Activated CD8-positive, alpha-beta memory T cell treated with anti-CD3 and anti-CD28 coated beads for 48 hours (primary cell): ENCODE data around the gene COL8A2.

Experiments used
- DNase-seq, 3 experiments: peaks; one replicate each; pipeline ENCODE4 v3.0.0-alpha.2; 2020; ENCODE audit warnings: low read depth in 2 of 3, low spot score in 2 of 3

COL8A2 gene

DNA sequence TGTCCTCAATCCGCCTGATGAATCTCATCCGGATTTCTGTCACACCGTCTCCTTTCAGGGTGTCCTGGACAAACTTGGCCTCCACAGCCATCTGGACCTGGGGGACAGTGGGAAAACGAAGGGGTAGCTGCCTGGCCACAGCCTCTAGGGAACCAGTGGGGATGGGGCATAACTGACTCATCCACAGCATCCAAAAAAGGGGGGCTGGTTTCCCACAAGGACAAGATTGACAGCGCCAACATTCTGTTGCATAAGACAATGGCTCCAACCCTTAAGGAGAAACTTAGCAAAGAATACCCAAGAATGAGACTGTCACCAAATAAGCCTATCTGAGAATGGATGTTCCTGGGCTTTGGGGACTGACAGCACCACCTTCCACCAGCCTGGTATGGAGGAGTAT is 12.2 kb upstream of the COL8A2 start:
- DNase-seq, result no peak

DNA sequence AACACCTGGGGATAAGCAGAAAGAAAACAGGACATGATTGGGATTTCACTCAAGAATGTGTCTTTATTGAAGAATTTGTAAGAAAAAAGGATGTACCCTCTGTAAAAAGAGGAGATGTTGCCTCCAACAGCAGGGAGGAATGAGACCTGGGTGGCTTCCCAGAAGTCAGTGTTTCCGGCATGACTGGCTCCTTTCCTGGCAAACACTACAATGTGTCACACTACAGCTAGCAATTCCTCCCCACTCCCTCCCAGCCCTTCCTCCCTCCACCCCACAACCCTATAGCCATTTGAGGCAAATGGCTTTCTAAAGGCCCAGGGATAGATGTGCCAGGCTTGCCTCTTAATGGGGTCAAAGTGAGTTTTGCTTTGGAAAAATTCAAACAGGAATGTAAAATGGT is 11.5 kb upstream of the COL8A2 start:
- no peak for DNase-seq

DNA sequence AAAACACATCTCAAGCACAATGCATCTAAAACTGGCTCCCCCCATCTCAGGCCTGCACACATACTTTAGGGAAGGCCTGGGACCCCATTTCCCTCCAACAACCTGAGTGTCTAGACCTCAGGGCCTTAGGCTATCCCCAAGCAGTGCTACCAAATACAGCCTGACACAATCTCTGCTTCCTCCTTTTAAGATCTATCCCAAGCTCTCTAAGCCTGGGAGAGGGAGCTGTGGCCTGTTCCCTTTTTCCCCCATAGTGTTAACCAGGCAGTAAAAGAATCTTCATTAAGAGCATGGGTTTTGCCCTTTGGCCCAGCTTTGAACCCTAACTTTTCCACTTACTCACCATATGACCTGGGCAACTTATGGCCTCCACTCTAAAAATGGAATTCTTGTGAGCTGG is 10.8 kb upstream of the COL8A2 start:
- DNase-seq, result no peak

DNA sequence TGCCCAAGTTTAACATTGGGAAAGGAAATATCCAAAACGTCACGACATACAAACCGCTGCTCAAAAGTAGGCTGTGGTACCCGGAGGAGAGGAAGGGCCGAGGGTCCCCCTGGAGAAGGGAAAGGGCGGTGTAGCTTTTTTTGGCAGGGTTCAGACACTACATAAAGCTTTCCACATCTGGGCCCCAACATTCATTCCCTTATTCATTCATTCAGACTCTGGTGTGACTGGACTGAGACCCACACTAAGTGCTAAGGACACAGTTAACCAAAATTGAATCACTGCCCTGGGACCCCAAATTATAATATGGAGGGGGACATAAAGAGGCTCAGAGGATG is 10.3 kb upstream of the COL8A2 start:
- no peak for DNase-seq

DNA sequence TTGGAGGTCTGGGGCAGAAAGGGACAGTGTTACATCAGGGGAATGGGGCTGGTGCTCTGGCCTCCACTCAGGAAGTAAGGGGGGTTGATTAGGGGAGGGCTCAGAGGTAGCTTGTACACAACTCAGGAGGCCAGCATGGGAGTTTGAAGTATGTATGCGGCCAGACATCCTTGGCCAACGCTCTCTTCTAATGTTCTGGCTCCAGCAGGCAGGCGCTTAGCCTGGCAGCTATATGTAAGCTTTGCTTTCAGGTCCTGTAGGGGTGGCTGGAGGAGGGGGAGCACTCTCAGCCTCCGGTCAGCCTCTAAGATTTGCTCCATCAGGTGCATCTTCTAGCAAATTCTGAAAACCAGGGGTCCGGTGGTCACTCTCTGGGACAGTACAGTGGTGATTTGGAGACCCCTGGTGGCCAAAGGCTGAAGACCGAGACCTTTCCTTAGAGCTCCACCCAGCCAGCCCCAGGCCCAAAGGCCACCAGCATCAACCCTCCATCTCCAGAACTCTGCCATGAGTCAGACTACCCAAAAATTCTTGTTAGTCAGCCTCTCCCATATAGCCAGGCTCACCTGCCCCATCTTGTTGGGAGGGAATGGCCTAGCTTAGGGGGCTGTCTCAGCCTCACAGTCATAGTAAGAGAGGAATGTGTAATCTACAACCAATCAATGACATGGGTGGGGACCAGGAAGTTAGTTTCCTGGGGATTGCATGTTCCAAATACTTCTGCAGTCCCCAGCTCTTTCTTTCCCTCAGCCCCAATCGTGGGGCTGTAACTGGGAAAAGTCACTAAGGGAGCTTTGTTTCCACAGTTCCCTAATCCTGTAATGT is 9.7 kb upstream of the COL8A2 start:
- no peak for DNase-seq

DNA sequence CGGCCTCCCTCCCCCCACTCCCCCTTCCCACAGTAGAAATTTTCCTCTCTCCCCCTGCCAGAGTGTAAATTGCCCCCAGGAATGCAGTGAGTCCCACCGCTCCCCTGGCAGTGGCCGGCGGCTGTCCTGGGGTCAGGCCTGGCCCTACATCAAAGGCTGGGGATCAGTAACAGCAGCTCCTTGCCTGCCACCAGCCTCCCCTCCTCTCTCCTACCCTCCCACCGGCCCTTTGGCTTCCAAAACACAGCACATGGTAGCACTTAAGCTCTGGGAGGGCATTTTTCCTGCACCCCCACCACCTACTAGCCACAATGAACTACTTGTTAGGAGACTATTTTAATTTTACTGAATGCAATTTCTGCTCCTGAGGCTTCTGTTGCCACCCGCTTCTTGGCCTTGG is 9.0 kb upstream of the COL8A2 start:
- DNase-seq, result no peak

DNA sequence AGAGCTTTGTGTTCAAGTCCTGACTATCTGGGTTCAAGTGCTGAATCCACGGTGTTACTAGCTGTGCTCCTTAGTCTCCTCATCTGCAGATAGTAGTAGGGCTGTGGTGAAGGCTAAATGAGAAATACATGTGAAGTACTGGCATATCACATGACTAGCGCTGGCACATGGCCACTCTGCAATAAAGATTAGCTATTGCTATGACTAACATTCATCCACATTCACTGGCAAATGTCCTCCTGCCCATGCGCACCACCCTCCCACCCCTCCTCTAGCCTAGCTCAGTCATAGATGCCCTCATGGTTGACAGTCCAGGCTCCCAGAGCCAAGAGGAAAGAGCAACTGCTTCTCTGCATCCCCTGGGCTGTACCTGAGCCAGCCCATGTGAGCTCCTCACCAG is 8.5 kb upstream of the COL8A2 start:
- no peak for DNase-seq

DNA sequence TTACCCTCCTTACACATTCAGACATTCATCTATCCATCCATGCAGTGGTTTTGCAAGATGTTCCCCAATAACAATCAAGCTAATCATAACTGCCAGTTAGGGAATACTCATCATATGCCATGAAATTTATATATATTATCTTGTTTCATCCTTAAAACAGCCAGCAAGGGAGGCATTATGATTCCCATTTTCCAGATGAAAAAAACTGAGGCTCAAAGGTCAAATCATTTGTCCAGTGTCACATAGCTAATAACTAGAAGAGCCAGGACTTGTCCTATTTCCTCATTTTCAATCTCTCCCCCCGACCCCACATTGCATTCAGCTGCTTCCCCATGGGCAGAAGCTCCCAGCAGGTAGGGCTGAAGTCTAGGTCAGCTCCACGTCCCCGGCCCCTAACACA is 7.0 kb upstream of the COL8A2 start:
- DNase-seq, result no peak

DNA sequence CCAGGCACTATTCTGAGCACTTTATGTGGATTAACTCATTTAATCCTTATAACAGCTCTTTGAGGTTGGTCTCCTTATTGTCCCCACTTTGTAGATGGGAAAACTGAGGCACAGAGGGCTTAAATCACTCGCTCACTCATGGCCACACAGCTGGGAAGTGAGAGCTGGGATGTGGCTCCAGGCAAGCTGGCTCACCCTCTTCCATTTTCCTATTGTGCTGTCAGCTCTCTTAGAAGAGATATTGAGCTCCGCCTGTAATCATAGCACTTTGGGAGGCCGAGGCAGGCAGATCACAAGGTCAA is 3.8 kb upstream of the COL8A2 start:
- DNase-seq, result no peak

DNA sequence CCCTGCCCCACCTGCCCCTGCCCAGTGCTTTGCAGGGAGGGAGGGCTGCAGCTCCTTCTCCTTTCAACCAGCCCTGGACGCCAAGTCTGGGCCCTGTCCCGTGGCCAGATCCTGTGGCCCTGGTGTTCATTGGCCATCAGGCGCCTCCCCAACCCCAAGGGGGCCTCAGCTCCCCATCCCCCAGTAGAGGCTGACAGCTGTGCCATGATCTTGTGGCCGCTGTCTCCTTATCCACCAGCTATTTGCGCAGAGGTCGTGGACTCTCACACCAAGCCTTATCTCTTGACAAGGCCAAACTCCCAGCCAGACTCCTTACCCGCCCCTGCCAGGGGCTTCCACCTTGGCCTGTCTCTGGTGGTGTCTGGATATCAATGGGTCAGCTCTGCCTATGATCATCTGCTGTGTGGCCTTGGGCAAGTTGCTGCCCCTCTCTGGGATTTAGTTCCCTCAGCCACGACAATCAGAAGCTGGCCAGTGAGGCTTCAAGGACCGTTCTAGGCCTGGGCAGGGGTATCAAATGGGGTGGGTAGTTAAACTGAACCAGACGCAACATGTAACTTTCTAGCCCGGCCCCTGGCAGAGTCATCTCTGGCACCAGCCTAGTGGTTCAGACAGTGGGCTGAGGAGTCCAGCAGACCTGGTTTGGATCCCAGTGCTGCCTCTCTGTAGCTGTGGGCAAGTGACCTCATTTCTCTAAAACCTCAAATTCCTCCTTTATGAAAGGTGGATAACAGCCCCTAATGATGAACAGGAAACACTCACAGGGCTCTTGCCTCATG is 3.3 kb upstream of the COL8A2 start:
- no peak for DNase-seq

DNA sequence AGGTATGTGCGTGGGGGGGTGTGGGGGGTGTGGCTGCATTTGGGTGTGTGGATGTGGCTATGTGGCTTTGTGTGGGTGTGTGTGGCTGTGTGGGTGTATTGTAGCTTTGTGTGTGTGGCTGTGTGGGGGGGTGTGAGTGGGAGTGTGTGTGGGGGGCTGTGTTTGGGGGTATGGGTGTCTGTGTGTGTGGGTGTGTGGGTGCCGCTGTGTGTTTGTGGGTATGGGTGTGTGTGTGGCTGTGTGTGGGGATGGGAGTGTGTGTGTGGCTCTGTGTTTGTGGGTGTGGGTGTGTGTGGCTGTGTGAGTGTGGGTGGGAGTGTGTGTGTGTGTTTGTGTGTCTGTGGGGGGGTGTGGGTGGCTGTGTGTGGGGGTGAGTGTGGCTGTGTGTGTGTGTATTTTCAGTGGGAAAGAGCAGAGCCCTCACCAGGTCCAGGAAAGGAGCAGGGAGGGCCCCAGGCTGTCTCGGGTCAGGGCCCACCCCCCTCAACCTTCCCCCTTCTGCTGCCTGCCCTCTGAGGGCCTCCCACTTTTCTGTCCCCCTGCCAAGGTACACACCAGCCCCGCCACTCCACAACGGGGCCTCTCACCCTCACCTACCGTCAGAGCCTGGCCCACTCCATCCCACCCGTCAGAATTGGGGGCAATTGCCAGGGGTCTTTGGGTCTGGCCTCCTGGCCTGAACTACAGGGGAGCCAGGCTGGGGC is 1.9 kb upstream of the COL8A2 start:
- DNase-seq, result no peak

DNA sequence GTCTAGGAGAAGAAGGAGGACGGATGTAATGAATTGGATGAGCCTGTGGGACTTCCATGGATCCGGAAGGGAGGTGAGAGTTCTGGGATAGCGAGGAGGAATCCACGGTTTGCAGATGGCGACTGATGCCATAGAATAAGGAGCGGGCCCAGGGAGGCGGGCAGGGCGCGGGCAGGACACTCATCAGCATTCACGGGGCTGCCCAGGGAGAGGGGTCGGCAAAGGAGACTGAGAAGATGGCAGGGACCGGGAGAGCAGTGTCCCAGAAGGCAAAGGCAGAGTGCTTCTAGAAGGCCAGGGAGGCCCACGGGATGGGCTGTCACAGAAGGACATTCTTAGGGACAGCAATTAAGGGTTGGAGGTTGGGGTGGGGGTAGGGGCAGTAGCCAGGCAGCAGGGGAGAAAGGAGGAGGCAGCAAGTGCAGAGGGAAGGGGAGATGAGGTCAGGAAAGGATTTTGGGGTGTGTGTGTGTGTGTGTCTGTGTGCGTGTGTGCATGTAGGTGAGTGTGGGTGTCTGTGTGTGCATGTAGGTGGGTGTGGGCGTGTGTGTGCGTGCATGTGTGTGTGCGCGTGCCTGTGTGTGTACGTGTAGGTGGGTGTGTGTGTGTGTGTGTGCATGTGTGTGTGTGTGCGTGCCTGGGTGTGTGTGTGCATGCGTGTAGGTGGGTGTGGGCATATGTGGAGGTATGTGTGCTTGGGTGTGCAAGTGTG is 1.1 kb upstream of the COL8A2 start:
- DNase-seq, result no peak

DNA sequence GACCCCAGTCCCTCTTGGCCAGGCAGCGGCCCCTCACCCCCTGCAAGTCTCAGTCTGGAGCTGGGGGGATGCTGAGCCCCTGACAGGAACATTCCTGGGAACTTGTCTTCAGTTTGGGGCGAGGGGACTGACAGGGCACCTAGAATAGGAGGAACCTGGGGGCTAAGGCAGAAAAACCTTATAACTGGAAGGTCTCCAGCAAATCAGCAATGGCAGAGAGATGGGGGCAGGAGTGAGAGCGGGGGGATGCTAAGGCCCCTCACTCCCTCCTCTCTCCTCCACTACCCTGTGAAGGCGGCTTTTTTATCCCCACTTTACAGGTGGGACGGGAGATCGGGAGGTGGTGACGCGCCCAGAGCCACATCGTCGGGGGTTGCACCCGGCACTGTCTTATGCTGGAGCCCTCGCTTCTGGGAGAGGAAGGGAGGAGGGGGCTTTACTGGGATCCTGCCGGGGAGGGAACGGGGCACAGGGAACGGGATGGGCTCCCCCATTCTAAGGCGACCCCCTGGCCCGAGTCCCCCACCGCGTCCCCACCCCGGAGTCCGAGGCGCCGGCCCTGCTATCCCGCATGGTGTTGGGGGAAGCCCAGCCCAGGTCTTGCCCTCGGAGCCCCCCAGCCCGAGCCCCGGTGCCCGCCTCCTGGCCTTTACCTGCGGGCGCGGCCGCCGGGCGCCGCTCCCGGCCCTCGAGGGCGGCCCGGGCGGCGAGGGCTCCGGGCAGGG is 456 bp downstream of the COL8A2 start:
- DNase-seq, result no peak

DNA sequence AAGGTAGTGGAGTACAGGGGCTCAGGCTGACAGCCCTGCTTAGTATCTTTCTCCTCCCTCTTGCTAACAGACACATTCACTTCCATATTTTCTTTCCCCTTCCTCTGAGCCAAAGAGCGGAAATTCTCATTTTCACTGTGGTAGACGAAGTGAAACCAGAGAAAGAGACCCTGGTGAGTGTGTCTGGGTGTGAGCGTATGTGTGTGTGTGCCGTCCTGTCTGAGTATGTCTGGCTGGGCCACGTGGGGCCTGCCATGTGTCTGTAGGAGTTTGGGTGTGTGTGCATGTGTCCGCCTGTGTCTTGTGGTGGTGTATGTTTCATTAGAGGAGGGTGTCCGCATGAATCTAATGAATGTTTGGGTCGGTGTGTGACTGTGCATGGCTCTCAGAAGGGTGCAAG is 1.7 kb downstream of the COL8A2 start:
- no peak for DNase-seq

DNA sequence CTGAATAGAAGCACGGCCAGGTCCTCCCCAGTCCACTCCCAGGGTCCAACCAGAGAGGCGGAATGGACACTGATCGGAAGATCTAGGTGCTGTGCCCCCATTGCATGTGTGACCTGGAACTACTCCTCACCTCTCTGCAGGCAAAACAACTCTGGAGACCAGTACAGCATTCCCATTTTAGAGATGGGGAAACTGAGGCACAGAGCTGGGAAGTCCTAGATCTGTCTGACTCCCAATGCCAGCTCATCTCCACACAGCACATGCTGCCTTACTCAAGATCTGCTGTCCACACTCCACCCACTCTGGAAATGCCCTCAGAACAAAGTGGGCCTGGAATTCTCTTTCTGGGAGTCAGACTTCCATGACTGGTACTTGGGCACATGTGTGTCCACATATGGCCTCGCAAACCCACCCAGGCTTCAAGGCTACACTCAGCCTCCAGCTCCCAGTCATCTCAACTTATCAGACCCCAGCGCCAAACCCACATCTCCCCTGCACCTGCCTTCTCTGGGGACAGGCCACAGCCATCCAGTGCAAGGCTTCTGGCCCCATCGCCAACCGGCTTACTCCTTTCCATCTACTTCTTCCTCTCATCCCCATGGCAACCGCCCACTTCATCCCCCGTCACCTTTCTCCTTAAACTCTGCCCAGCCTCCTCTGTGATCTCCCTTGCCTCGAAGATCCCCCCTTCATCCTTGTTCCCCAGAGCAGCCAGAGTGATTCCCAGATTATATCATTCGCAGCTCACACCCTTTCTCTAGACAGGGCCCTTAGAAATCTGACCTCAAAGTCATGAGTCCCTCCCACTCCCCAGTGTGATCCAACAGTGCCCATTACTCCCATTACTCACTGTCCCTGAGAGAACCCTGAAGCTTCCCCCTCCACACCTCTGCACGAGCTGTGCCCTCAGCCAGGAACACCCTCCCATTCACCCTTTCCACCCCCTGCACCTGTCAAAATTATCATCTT is 2.7 kb downstream of the COL8A2 start:
- DNase-seq, result no peak

DNA sequence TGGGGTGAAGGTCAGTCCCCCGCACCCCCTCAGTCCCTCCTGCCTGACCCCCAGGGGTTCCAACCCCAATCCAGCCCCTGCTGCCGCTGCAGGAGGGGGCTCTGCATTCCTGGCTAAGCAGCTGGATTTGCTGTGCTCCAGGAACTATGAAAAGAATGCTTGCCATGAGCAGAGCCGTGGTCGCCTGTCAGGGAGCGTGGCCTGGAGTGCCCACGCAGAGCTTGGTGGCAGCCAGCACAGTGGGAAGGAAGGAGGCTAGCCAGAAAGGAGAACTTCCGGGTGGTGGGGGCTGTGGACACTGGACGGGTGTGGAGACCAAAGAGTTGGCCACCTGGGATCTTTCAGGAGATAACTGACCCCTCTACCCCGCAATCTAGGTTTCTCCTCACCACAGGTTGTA is 5.6 kb downstream of the COL8A2 start:
- DNase-seq, result no peak

DNA sequence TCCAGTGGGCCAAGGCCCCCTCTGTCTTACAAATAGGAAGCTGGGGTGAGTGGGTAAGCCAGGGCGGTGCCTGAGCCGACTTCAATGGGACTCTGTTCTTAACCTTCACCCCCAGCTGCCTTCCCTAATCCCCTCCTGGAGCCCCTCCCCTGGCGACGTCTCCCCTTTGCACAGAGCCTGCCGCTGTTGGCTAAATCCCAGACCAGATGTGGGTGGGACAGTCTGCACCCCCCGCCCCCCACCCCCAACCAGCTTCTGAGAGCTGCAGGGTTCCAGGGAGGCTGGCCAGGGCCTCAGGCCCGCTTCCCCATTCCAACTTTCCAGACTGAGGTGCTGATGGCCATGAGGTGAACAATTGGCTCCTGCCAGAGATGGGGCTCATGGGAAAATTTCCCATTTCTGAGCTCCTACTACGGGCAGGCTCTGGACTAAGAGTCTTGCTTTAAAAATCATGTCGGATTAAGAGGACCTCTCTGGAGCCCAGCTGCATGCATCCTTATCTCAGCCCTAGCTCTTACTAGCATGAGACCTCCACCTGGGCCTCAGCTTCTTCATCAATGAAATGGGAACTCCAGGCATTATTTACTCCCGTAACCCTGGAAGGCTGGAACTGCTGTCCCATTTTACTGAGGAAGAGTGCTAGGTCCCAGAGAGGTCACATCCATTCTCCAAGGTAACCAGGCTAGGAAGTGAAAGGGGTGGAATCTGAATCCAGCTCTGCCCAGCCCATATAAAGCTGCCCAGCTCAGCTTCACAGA is 6.4 kb downstream of the COL8A2 start:
- DNase-seq, result no peak

DNA sequence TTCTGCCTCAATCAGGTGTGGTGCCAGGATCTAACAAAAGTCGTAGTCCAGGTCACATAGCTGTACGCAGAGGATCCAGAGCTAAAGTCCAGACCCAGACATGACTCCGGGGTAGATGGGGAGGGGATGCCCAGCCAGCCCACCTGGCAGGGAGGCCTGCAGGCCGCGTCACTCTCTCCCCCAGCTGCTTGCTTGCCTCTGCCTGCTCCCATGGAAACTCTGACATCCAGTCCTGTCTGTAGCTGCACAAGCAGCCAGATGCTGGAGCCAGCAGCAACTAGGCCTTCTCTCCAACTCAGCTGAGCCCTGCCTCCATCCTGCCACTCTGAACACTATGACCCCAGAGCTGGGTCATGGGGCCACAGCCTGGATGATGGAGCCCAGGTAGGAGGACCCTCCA is 8.1 kb downstream of the COL8A2 start:
- no peak for DNase-seq

DNA sequence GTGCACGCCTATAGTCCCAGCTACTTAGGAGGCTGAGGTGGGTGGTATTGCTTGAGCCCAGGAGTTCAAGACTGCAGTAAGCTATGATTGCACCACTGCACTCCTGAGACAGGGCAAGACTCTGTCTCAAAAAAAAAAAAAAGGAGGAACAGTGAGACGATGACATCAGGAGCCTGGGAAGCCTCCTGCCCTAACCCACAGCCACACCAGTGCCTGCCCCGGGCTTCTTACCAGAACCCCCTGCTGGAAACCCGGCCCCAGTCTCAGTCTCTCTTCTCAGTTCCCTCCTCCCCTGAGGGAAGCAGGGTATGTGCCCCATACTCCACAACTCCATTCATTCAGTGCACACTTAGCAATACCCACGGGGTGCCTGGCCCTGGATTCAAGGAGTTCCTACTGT is 9.1 kb downstream of the COL8A2 start:
- DNase-seq, result no peak
